Neuron (in vitro differentiated cells): ENCODE results near the gene LTA.
"Not testable (repeated sequence)": the region's sequence is repeated elsewhere in the genome, so short reads cannot be mapped to it uniquely, and the experiment has no call there.

Experiments
- H2AFZ ChIP-seq: one replicate; pipeline ENCODE4 v1.6.1; 2013; ENCODE audit warnings: low read depth, mild to moderate bottlenecking, inconsistent platforms, low read length, moderate library complexity
- H3K27me3 ChIP-seq: one replicate; pipeline ENCODE4 v1.6.1; 2013; ENCODE audit warnings: low read length; ENCODE audit not compliant: insufficient read depth
- H3K36me3 ChIP-seq: one replicate; pipeline ENCODE4 v1.6.1; 2013; ENCODE audit warnings: low read length; ENCODE audit not compliant: insufficient read depth
- H3K4me1 ChIP-seq: one replicate; pipeline ENCODE4 v1.6.1; 2013; ENCODE audit warnings: low read length; ENCODE audit not compliant: insufficient read depth
- H3K4me3 ChIP-seq: 2 replicates; pipeline ENCODE4 v1.5.1; 2013; ENCODE audit warnings: mild to moderate bottlenecking, low read length, moderate library complexity
- H3K9me3 ChIP-seq: one replicate; pipeline ENCODE4 v1.6.1; 2013; ENCODE audit warnings: low read length

The LTA gene

DNA sequence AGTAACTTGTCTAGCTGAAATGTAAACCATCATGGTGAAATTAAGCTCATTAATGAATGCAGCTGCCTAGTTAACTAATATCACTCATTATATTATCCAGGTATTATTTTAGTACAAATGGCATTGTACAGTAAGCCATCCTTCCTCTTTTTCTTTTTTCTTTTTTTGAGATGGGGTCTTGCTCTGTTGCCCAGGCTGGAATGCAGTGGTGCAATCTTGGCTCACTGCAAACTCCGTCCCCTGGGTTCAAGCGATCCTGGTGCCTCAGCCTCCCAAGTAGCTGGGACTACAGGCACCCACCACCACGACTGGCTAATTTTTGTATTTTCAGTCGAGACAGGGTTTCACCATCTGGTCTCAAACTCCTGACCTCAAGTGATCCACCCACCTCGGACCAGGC is 18.6 kb downstream of the LTA start:
- not testable (repeated sequence) for H3K4me3 ChIP-seq, H3K27me3 ChIP-seq, H3K36me3 ChIP-seq, H3K9me3 ChIP-seq, H3K4me1 ChIP-seq, H2AFZ ChIP-seq

DNA sequence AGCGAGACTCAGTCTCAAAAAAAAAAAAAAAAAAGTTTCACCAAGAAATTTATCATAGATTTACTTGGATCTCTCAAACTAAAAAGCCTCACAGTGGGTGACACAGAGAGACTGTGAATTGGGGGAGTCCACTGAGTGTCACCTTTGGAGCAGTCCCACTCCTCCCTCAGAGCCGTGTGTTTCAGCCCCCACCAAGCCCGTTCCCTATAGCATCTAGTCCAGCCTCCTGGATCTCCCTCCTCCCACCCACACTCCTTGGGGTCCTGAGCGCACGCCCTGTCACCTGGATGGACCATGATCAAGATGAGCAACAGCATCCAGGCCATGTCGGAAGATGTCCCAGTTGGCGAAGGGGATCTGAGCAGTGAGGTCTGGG is 20.3 kb downstream of the LTA start:
- H3K36me3 ChIP-seq: no peaks in the 10 kb centered on the region
- no peak overlapping the region for H2AFZ ChIP-seq
- no peaks in the 10 kb centered on the region for H3K4me1 ChIP-seq
- peaks cover 6% of the 10 kb centered on the region for H3K27me3 ChIP-seq
- no peaks in the 10 kb centered on the region for H3K9me3 ChIP-seq
- no peak overlapping the region for H3K4me3 ChIP-seq

DNA sequence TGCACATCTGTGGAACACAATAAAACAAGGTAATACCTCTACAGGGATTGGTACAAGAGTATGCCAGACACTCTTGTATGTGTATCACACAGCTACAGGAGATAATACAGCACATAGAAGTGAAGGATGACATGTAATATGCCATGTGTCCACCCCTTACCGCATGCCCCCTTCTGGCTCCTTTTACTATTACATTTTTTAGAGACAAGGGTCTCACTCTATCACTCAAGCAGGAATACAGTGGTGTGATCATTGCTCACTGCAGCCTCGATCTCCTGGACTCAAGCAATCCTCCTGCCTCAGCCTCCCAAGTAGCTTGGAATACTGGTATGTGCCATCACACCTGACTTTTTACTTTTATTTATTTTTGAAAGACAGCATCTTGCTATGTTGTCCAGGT is 24.9 kb downstream of the LTA start:
- Histone ChIP-seq H3K27me3 (no peaks in the 10 kb centered on the region), H3K36me3 (no peaks in the 10 kb centered on the region), H2AFZ (no peak overlapping the region), H3K9me3 (no peaks in the 10 kb centered on the region), H3K4me3 (no peak overlapping the region), H3K4me1 (no peaks in the 10 kb centered on the region)

DNA sequence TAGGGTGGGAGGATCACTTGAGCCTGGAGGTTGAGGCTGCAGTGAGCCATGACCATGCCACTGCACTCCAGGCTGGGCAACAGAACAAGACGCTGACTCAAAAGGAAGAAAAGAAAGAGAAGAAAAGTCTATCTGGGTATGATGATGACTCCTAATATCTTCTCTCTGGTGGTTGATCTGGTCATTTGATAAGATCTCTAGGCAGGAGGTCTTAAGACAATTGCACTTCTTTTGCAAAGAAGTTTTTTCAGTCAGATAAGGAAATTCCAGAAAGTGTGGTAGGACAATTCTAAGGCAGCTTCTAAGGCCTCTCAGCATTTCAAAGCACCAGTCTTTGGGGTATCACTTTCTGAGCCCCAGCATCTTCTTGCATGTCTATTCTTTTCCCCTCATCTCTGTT is 35.2 kb downstream of the LTA start:
- Histone ChIP-seq H3K4me1 (no peaks in the 10 kb centered on the region), H3K4me3 (no peak overlapping the region), H3K36me3 (no peaks in the 10 kb centered on the region), H3K27me3 (peaks cover 8% of the 10 kb centered on the region), H2AFZ (no peak overlapping the region), H3K9me3 (no peaks in the 10 kb centered on the region)

DNA sequence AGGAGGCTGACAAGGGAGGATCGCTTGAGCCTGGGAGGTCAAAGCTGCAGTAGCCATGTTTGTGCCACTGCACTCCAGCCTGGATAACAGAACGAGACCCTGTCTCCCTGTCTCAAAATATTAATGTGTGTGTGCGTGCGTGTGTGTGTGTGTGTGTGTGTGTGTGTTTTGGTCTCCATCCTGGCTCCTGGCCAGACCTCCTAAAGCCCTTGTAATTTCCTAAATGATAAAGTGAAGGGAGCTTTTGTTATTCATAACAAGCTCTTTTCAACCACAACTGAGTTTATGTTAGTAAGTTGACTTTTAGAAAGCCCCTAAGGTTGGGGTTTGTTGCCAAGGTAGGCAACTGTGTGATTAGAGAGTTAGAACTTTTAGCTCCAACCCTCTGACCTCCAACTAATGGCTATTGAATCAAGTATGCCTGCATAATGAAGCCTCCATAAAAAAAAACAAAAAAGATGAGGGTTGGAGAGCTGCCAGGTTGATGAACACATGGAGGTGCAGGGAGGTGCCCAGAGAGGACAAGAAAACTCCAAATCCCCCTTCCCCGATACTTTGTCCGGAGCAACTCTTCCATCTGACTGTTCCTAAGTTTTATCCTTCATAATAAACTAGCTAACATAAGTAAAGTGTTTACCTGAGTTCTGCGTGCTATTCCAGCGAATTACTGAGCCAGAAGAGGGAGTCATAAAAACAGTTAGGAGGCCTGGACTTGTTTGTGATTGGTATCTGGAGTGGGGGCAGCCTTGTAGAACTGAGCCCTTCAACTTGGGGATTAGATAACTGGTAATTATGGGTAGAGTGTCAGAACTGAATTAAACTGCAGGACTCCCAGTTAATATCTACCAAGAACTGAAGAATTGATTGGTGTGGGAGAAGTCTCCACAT is 37.7 kb downstream of the LTA start:
- no peaks in the 10 kb centered on the region for H3K27me3 ChIP-seq
- H3K4me3 ChIP-seq: no peak overlapping the region
- no peaks in the 10 kb centered on the region for H3K4me1 ChIP-seq
- no peaks in the 10 kb centered on the region for H3K9me3 ChIP-seq
- no peaks in the 10 kb centered on the region for H3K36me3 ChIP-seq
- H2AFZ ChIP-seq: no peak overlapping the region

DNA sequence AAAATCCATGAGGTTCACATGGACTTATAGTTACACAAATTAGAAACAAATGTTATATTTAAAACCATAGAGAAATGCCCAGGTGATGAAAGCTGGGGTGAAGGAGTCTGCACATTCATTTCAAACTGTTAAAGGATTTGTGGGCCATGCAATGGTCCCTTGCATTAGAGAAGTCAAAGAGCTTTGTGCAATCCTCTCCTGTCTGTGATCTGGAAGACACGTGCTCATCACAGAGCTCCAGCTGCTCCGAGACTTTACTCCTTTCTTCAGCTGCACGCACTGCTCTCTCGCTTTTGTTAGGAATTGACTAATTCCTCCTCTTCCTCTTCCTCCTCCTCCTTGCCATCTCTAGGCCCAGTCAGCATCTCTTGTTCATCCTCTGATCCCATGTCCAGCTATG is 38.9 kb downstream of the LTA start:
- Histone ChIP-seq H3K4me3 (no peak overlapping the region), H3K27me3 (no peaks in the 10 kb centered on the region), H2AFZ (no peak overlapping the region), H3K4me1 (no peaks in the 10 kb centered on the region), H3K9me3 (no peaks in the 10 kb centered on the region), H3K36me3 (no peaks in the 10 kb centered on the region)

GRCh38 chr6:31614075-31614619 is 42.1 kb downstream of the LTA start:
- H3K27me3 ChIP-seq: no peaks in the 10 kb centered on the region
- no peaks in the 10 kb centered on the region for H3K9me3 ChIP-seq
- no peaks in the 10 kb centered on the region for H3K4me1 ChIP-seq
- H2AFZ ChIP-seq: no peak overlapping the region
- no peak overlapping the region for H3K4me3 ChIP-seq
- no peaks in the 10 kb centered on the region for H3K36me3 ChIP-seq

GRCh38 chr6:31614684-31615578 is 42.8 kb downstream of the LTA start, which contains the start of gene AIF1:
AIF1 (plus strand) TSS chr6:31615234; CDS start chr6:31615330, 96 bp downstream.
- Histone ChIP-seq H2AFZ (no peak within 1 kb of the TSS), H3K9me3 (no peaks in the 10 kb centered on the region), H3K27me3 (no peaks in the 10 kb centered on the region), H3K4me1 (peaks cover 3% of the 10 kb centered on the region), H3K4me3 (no peak within 1 kb of the TSS), H3K36me3 (no peaks in the 10 kb centered on the region)

DNA sequence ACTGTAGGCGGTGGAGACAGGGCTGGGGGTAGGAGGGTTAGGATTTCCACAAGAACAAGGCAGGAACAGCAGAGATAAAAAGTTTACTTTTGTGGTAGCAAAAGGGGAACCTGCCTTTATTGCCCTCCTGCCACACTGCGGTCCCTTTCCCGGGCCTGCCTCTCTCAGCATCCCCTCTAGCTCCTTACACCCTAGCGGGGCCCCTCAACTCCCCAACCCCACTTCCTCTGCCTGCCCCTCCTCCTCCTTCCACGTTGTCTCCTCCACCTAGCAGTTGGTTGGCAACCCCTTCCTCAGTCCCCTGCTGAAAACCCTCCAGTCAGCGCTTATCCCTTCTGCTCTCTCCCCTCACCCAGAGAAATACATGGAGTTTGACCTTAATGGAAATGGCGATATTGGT is 43.7 kb downstream of the LTA start:
- Histone ChIP-seq H3K36me3 (no peaks in the 10 kb centered on the region), H3K4me1 (peaks cover 3% of the 10 kb centered on the region), H3K9me3 (no peaks in the 10 kb centered on the region), H3K4me3 (no peak overlapping the region), H3K27me3 (no peaks in the 10 kb centered on the region), H2AFZ (no peak overlapping the region)

- no peaks in the 10 kb centered on the region for H3K9me3 ChIP-seq
- no peak overlapping the region for H2AFZ ChIP-seq
- H3K4me1 ChIP-seq: peaks cover 8% of the 10 kb centered on the region
- H3K36me3 ChIP-seq: peaks cover under 1% of the 10 kb centered on the region
- H3K27me3 ChIP-seq: no peaks in the 10 kb centered on the region
- H3K4me3 ChIP-seq: no peak overlapping the region
Measured at GRCh38 chr6:31617010-31617409, 44.9 kb downstream of the LTA start.

GRCh38 chr6:31619805-31620585 is 47.9 kb downstream of the LTA start:
- Histone ChIP-seq H3K9me3 (no peaks in the 10 kb centered on the region), H3K4me1 (peaks cover 18% of the 10 kb centered on the region), H3K4me3 (peak overlapping the region; percentile 84)

GRCh38 chr6:31620586-31621319 is 48.7 kb downstream of the LTA start, which contains the start of gene PRRC2A:
PRRC2A (plus strand) TSS chr6:31620715; CDS start chr6:31622790, 2,075 bp downstream.
- Histone ChIP-seq H2AFZ (no peak within 1 kb of the TSS), H3K4me3 (peak within 1 kb of the TSS; percentile 87), H3K27me3 (no peaks in the 10 kb centered on the region), H3K9me3 (no peaks in the 10 kb centered on the region), H3K4me1 (peaks cover 18% of the 10 kb centered on the region), H3K36me3 (peaks cover 36% of the 10 kb centered on the region)

More at GRCh38 chr6:31619805-31620585, 47.9 kb downstream of the LTA start:
- H2AFZ ChIP-seq: no peak overlapping the region
- no peaks in the 10 kb centered on the region for H3K27me3 ChIP-seq
- H3K36me3 ChIP-seq: peaks cover 28% of the 10 kb centered on the region
